ENCODE measurements around the gene PNMT.
"Not testable (repeated sequence)": the region's sequence is repeated elsewhere in the genome, so short reads cannot be mapped to it uniquely, and the experiment has no call there.

Gene PNMT

DNA sequence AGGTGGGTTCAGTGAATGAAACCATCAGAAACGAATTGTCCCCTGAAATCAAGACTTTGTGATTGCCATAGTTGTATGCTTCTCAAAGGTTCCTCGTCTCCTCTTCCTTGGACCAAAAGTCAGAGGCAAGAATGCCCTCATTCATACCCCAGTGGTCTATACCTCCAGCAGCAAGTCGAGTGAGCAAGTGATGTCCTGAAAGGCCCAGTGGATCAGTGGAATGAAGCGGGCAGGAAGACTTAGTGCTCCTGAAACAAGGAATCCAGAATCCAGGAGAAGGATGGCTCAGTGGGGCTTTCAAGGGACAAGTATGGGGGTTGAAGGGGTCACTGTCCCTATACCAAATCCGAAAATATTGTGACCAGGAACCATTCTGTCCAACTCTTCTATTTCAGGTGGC lies 26.3 kb downstream of the PNMT start:
- no peak for DNase-seq

DNA sequence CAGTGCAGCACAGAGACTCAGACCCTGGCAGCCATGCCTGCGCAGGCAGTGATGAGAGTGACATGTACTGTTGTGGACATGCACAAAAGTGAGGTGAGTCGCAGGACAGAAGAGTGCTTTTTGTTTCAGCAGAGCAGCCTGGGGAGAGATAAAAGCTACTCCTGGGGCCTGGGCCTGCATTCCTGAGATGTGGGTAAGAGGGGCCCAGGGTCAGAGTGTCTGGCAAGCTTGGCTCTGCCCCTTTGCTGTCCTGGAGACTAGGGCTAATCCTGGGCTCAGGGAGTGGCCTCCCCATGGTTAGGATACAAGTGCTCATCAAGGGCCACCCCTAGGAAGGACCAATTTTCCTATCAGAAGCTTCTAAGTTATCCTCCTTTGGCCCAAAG lies 26.8 kb downstream of the PNMT start:
- no peak for DNase-seq

- DNase-seq: no peak
These were observed 28.5 kb downstream of the PNMT start for GRCh38 chr17:39696731-39697130.

DNA sequence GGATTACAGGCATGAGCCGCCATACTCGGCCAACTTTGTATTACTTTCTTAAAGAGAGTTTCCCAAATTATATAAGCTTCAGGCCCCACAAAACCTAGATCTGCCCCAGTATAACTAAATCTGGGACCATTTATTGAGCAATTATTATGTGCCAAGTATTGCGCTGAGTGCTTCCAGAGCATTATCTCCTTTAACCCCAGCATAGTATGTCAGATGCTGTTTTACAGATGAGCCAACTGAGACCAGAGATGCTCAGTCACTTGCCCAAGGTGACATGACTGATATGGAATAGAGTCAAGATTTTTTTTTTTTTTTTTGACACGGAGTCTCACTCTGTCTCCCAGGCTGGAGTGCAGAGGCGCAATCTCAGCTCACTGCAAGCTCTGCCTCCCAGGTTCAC lies 29.7 kb downstream of the PNMT start:
- DNase-seq: no peak

DNA sequence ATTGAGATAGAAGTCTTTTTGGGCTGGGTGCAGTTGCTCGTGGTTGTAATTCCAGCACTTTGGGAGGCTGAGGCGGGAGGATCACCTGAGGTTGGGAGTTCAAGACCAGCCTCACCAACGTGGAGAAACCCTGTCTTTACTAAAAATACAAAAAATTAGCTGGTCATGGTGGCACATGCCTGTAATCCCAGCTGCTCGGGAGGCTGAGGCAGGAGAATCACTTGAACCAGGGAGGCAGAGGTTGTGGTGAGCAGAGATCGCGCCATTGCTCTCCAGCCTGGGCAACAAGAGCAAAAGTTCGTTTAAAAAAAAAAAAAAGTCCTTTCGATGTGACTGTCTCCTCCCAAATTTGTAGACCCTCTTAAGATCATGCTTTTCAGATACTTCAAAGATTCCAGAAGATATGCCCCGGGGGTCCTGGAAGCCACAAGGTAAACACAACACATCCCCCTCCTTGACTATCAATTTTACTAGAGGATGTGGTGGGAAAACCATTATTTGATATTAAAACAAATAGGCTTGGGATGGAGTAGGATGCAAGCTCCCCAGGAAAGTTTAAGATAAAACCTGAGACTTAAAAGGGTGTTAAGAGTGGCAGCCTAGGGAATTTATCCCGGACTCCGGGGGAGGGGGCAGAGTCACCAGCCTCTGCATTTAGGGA lies 31.0 kb downstream of the PNMT start:
- DNase-seq: not testable (repeated sequence)

- no peak for DNase-seq
These were observed 31.5 kb downstream of the PNMT start, which contains the start of gene ERBB2 for GRCh38 chr17:39699818-39700147. TSS of gene ERBB2 (plus strand) at chr17:39700064. CDS start at chr17:39700239, 175 bp downstream.

DNA sequence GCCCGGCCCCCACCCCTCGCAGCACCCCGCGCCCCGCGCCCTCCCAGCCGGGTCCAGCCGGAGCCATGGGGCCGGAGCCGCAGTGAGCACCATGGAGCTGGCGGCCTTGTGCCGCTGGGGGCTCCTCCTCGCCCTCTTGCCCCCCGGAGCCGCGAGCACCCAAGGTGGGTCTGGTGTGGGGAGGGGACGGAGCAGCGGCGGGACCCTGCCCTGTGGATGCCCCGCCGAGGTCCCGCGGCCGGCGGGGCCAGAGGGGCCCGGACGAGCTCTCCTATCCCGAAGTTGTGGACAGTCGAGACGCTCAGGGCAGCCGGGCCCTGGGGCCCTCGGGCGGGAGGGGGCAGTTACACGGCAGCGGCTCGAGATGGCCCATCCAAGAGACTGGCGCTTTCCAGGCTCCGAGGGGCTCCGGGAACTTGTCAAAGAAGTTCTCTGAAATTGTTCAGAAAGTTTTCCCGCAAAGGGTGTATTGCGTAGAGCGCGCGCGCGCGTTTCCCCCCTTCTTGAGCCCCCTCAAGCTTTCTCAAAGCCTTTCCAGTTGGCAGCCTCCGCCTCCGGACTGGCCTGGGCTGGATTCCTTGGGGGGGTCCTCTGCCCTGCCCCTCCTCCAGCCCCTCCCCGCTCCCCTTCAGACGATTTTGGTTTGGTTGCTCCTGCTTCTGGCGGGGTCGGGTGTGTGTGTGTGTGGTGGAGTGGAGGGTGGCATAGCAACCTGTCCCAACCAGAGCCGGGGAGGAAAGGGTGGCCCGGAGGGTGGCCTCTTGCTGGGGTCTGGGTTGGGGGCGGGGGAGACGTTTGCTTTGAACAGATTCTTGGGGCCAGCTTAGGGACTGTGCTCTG lies 32.1 kb downstream of the PNMT start:
- no peak for DNase-seq

- no peak for DNase-seq
These were observed 32.9 kb downstream of the PNMT start for GRCh38 chr17:39701012-39701783.

DNA sequence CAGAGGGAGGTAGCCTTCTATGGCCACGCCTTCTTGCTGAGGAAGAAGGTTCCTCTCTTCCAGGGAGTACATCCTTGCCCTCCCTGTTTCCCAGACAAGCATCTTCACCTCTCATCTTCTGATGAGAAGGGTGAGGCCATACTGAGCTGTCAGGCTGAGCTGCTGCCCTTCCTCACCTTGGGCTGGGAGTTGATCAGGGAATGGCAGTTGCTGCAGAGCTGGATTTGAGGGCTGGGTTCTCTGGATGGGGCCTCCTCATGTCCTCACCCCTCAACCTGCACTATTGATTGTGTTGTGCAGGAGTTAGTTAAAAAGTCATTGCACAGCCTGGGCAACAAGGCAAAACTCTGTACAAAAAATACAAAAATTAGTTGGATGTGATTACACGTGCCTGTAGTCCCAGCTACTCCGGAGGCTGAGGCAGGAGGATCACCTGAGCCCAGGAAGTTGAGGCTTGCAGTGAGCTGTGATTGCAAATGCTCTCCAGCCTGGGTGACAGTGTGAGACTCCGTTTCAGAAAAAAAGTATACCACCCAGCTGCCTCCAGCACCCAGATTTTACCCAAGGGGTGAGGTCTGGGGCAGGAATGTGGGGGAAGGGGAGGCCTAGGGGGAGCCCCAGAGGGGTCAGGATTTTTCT lies 33.6 kb downstream of the PNMT start:
- no peak for DNase-seq

GRCh38 chr17:39702901-39703893 lies 34.9 kb downstream of the PNMT start:
- DNase-seq: no peak

DNA sequence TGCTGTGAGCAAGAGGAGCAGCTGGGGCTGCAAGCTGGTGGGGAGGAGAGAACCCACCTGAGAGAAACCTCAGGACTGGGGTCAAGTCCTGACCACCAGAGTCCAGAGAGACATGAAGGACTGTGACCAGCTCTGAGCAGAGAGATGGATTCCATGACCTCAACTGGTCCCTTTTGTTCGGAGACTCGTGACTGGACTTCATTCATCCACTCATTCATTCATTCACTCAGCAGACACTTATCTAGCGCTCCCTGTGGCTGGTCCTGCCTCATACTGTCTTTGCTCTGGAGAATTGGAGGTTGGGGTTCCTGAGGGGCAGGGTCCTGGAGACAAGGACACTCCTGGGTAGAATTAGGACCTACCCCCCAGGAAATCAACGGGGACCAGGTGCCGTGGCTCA lies 35.7 kb downstream of the PNMT start:
- no peak for DNase-seq

- DNase-seq: no peak
These were observed 36.7 kb downstream of the PNMT start for GRCh38 chr17:39704821-39705551.

GRCh38 chr17:39705786-39706348 lies 37.6 kb downstream of the PNMT start:
- no peak for DNase-seq

GRCh38 chr17:39706383-39706782 lies 38.1 kb downstream of the PNMT start:
- DNase-seq: no peak

GRCh38 chr17:39706921-39707337 lies 38.7 kb downstream of the PNMT start:
- DNase-seq: no peak

- no peak for DNase-seq
These were observed 41.2 kb downstream of the PNMT start for GRCh38 chr17:39709319-39709997.

- DNase-seq: no peak
These were observed 42.0 kb downstream of the PNMT start for GRCh38 chr17:39709998-39710964.

GRCh38 chr17:39711071-39711470 lies 42.8 kb downstream of the PNMT start:
- DNase-seq: not testable (repeated sequence)

GRCh38 chr17:39711851-39712250 lies 43.6 kb downstream of the PNMT start:
- no peak for DNase-seq

Data from activated naive CD4-positive, alpha-beta T cell treated with anti-CD3 and anti-CD28 coated beads, Interleukin-2, amount 50 U/mL, for 16 hours (primary cell).